Skeletal muscle satellite cell (primary cell): ENCODE measurements around the gene FBLIM1.
"Not testable (repeated sequence)": the region's sequence is repeated elsewhere in the genome, so short reads cannot be mapped to it uniquely, and the experiment has no call there.

Experiments used
- H3K27me3 ChIP-seq: 2 replicates; pipeline ENCODE4 v1.7.0; 2013; ENCODE audit warnings: low read length; ENCODE audit not compliant: control insufficient read depth, insufficient read depth
- H3K36me3 ChIP-seq: 2 replicates; pipeline ENCODE4 v1.7.0; 2013; ENCODE audit warnings: mild to moderate bottlenecking, control low read depth, low read length; ENCODE audit not compliant: insufficient read depth
- H3K4me1 ChIP-seq: 2 replicates; pipeline ENCODE4 v1.7.0; 2013; ENCODE audit warnings: low read length; ENCODE audit not compliant: control insufficient read depth, insufficient read depth
- H3K4me2 ChIP-seq: 2 replicates; pipeline ENCODE4 v1.7.0; 2013; ENCODE audit warnings: mild to moderate bottlenecking, low read length
- H3K4me3 ChIP-seq: 2 replicates; pipeline ENCODE4 v1.7.0; 2013; ENCODE audit warnings: low read length
- H3K9ac ChIP-seq: 2 replicates; pipeline ENCODE4 v1.7.0; 2013; ENCODE audit warnings: mild to moderate bottlenecking, low read depth, low read length, moderate library complexity
- H3K9me3 ChIP-seq: replicated peaks from 2 replicates; pipeline ENCODE4 v1.7.0; 2013; ENCODE audit warnings: mild to moderate bottlenecking, control low read depth, low read length

Gene FBLIM1

DNA sequence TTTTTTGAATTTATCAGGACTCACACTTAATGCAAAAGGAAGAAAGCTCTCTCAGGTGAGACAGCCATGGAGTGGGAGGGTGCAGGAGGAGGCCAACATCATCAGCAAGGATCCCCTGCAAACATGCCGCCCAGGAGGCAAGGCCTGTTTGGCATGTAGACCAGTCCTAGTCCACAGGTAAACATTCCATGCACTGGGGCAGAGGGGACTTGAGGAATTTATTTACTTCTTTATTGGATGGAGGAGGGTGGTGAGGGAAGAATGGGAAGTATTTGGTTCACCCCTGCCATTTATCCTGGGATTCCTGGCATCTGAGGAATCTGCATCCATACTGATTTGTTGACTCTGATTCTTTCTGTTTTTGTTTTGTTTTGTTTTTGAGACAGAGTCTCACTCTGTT is 50.4 kb downstream of the FBLIM1 start:
- Histone ChIP-seq H3K4me2 (no peak overlapping the region), H3K4me1 (no peaks in the 10 kb centered on the region), H3K27me3 (no peaks in the 10 kb centered on the region), H3K36me3 (no peaks in the 10 kb centered on the region), H3K4me3 (no peak overlapping the region), H3K9ac (no peak overlapping the region), H3K9me3 (no peaks in the 10 kb centered on the region)

DNA sequence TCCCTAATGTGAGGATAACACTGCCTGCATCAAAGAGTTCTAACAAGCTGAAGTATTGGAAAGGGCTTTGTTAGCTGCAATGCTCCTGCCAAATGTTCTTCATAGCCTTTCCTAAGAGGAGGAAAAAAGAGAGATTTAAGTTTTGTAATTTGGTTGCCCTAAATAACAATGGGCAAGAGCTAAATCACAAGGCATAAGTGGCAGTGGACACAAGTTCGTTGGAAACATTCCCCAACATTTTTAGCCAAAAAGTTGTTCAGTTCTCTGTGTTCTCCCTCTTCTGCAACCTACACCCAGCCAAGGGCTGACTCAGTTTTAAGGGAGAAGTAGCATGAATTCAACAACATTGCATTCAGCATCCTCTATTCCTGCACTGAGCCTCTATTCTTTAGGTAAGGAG is 51.5 kb downstream of the FBLIM1 start:
- no peaks in the 10 kb centered on the region for H3K36me3 ChIP-seq
- no peaks in the 10 kb centered on the region for H3K9me3 ChIP-seq

DNA sequence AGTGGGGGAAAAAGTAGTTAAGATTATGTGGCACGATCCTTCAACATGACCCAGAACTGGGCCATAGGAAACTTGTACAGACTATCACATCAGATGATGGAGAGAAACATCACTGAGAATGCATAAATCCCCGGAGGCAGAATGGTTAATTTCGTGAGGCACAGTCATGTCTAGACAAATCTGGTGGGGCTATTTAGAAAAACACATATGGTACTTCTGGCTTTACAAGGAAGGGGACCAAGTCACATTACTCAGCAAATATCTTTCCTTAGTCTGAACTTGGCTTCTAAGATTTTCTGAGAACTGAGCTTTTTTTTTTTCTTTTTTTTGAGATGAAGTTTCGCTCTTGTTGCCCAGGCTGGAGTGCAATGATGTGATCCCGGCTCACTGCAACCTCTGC is 58.1 kb downstream of the FBLIM1 start:
- no peak overlapping the region for H3K9ac ChIP-seq
- no peak overlapping the region for H3K4me3 ChIP-seq
- H3K27me3 ChIP-seq, result no peaks in the 10 kb centered on the region
- H3K36me3 ChIP-seq, result no peaks in the 10 kb centered on the region
- H3K9me3 ChIP-seq, result no peaks in the 10 kb centered on the region
- H3K4me2 ChIP-seq, result no peak overlapping the region
- peaks cover 6% of the 10 kb centered on the region for H3K4me1 ChIP-seq

More for the DNA sequence above, 51.5 kb downstream of the FBLIM1 start:
- Histone ChIP-seq H3K9ac (no peak overlapping the region), H3K4me3 (no peak overlapping the region), H3K4me2 (no peak overlapping the region), H3K4me1 (no peaks in the 10 kb centered on the region), H3K27me3 (no peaks in the 10 kb centered on the region)

DNA sequence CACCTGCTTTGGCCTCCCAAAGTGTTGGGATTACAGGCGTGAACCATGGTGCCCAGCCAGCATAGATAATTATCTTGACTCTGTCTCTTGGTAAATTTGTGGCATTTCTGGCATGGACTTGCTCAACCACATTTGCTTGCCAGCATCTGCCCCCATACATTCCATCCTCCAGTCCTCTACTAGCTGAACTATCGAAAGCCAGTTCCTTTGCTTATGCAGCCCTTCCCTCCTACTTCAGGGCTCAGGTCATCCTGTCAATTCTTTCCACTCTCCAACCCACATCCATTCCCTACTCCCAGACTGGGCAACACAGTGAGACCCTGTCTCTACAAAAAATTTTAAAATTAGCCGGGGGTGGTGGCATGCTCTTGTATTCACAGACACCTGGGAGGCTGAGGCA is 61.9 kb downstream of the FBLIM1 start:
- H3K4me1 ChIP-seq, result peaks cover 7% of the 10 kb centered on the region
- H3K9ac ChIP-seq, result no peak overlapping the region
- H3K4me3 ChIP-seq, result no peak overlapping the region
- no peaks in the 10 kb centered on the region for H3K36me3 ChIP-seq
- no peaks in the 10 kb centered on the region for H3K27me3 ChIP-seq
- H3K9me3 ChIP-seq, result no peaks in the 10 kb centered on the region
- H3K4me2 ChIP-seq, result no peak overlapping the region

DNA sequence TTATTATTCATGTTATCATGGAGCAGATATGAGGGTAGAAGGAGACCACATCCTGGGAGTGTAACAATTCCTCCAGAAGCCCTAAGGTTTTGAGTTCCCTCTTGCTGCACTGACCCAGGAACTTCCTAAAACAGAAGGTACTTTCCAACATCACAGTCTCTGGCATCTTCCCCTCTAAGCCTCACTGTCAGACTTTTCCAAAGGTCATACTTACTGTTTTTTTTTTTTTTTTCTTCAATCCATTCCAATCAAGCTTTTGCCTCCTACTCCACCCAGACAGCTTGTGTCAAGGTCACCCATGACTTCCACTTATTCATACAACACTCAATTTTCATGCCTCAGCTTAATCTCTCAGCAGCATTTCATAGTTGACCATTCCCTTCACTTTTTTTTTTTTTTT is 67.2 kb downstream of the FBLIM1 start:
- no peak overlapping the region for H3K9ac ChIP-seq
- no peaks in the 10 kb centered on the region for H3K27me3 ChIP-seq

DNA sequence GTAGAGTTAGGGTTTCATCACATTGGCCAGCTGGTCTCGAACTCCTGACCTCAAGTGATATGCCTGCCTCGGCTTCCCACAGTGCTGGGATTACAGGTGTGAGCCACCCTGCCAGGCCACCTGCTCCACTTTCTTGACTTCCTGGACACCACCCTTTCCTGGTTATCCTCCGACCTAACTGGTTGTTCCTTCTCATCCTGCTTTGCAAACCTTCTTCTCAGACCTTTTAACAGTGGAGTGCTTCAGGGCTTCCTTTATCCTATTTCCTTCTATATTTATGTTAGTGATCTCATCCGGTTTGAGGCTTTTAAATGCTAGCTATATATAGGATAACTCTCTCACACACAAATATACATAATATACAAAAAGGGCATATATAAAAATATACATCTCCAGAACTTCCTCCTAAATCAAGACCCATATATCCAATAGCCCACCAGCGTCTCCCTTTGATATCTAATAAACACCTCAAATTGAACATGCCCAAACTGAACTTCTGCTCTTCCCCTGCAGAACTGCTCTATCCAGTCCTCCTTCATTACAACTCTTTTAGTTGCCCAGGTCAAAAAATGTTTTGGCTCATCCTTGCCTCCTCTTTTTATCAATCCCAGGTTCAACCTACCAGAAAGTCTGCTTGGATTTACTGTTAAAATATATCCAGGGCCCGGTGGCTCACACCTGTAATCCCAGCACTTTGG is 68.4 kb downstream of the FBLIM1 start:
- H3K36me3 ChIP-seq, result no peaks in the 10 kb centered on the region
- no peak overlapping the region for H3K4me2 ChIP-seq
- H3K9ac ChIP-seq, result no peak overlapping the region
- no peak overlapping the region for H3K4me3 ChIP-seq
- no peaks in the 10 kb centered on the region for H3K9me3 ChIP-seq
- H3K4me1 ChIP-seq, result peaks cover 7% of the 10 kb centered on the region
- no peaks in the 10 kb centered on the region for H3K27me3 ChIP-seq

More for the DNA sequence above, 67.2 kb downstream of the FBLIM1 start:
- Histone ChIP-seq H3K4me1 (peaks cover 9% of the 10 kb centered on the region), H3K36me3 (no peaks in the 10 kb centered on the region), H3K9me3 (no peaks in the 10 kb centered on the region), H3K4me2 (no peak overlapping the region), H3K4me3 (no peak overlapping the region)

DNA sequence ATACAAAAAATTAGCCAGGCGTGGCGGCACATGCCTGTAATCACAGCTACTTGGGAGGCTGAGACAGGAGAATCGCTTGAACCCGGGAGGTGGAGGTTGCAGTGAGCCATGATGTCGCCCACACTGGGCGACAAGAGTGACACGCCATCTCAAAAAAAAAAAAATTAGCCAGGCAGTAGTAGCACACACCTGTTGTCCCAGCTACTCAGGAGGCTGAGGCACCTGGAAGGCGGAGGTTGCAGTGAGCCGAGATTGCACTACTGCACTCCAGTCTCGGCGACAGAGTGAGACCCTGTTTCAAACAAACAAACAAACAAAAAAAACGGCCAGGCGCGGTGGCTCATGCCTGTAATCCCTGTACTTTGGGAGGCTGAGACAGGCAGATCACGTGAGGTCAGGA is 69.0 kb downstream of the FBLIM1 start:
- H3K36me3 ChIP-seq, H3K4me2 ChIP-seq, H3K27me3 ChIP-seq, H3K9me3 ChIP-seq, H3K9ac ChIP-seq, H3K4me3 ChIP-seq: not testable (repeated sequence)
- H3K4me1 ChIP-seq, result peaks cover 11% of the 10 kb centered on the region

DNA sequence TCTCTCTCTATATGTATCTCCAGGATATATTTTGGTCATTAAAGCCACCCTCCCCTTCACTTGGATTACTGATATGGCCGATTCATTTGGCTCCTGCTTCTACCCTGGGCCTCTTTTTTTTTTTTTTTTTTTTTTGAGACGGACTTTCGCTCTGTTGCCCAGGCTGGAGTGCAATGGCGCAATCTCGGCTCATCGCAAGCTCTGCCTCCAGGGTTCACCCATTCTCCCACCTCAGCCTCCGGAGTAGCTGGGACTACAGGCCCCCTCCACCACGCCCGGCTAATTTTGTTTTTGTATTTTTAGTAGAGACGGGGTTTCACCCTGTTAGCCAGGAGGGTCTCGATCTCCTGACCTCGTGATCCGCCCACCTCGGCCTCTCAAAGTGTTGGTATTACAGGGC is 70.3 kb downstream of the FBLIM1 start:
- H3K27me3 ChIP-seq, H3K36me3 ChIP-seq, H3K9me3 ChIP-seq, H3K4me2 ChIP-seq, H3K9ac ChIP-seq, H3K4me3 ChIP-seq: not testable (repeated sequence)
- H3K4me1 ChIP-seq, result peaks cover 22% of the 10 kb centered on the region

DNA sequence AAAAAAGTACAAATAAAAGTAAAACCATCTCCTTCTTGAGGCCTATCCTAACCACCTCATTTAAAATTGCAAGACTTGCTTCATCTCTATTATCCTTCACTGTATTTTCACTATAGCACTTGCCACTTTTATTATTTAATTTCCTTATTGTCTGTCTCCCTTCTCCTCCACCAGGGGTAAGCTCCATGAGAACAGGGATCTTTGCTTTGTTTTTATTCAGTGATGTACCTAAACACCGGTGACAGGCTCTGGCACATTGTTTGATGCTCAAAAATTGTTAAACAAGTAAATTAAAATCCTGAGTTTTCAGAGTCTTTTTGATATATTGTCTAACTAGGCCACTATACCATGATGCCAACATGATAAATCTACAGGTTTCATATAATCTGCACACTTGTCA is 71.7 kb downstream of the FBLIM1 start:
- Histone ChIP-seq H3K4me1 (peaks cover 22% of the 10 kb centered on the region), H3K36me3 (no peaks in the 10 kb centered on the region), H3K4me2 (no peak overlapping the region), H3K9me3 (no peaks in the 10 kb centered on the region), H3K9ac (no peak overlapping the region), H3K27me3 (no peaks in the 10 kb centered on the region), H3K4me3 (no peak overlapping the region)

DNA sequence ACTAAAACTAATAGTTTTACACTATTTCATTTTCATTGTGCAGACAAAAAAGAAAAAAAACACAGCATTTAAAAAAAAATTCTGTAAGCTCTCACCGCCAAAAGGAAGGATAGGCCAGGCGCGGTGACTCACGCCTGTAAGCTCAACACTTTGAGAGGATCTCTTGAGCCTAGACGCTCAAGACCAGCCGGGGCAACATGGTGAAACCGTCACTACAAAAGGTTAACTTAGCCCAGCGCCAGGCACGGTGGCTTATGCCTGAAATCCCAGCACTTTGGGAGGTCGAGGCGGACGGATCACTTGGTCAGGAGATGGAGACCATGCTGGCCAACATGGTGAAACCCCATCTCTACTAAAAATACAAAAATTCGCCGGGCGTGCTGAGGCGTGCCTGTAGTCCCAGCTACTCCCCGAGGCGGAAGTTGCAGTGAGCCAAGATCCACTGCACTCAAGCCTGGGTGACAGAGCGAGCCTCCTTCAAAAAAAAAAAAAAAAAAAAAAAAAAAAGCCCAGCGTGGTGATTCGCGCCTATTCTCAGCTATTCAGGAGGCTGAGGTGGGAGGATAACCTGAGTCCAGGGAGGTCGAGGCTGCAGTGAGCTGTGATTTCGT is 74.6 kb downstream of the FBLIM1 start:
- no peaks in the 10 kb centered on the region for H3K9me3 ChIP-seq
- peak overlapping the region; percentile 99 for H3K4me2 ChIP-seq
- no peaks in the 10 kb centered on the region for H3K36me3 ChIP-seq
- H3K27me3 ChIP-seq, result no peaks in the 10 kb centered on the region
- peak overlapping the region; percentile 84 for H3K4me3 ChIP-seq
- peak overlapping the region; percentile 92 for H3K9ac ChIP-seq
- peaks cover 20% of the 10 kb centered on the region for H3K4me1 ChIP-seq

DNA sequence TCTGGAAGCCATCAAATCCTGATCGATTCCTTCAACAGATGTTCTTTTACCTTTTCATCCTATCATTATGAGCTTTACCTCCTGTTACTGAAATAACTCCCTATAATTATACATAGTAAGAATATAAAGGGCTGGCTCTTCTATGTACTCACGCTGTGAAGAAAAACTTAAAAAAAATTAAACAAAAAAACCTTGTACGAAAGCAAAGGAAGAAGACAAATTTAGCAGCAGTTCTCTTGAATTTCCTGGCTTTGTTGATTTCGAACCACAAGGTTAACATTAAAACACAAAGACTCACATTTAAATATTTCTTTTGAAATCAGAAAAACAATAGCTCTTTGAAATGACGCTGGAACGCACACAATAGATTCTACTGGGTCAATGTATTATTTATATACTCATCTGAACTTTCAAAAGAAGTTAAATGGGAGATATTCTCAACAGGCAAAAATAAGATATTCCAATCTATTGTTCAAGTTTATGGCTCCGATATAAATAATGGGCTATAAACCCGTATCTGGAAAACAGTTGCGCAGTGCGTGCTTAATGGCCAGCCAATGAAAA is 75.3 kb downstream of the FBLIM1 start:
- H3K9me3 ChIP-seq, result no peaks in the 10 kb centered on the region
- H3K4me1 ChIP-seq, result peaks cover 20% of the 10 kb centered on the region
- peak overlapping the region; percentile 99 for H3K4me2 ChIP-seq
- peak overlapping the region; percentile 92 for H3K9ac ChIP-seq
- no peaks in the 10 kb centered on the region for H3K27me3 ChIP-seq
- peak overlapping the region; percentile 84 for H3K4me3 ChIP-seq
- no peaks in the 10 kb centered on the region for H3K36me3 ChIP-seq
